Endothelial cell of umbilical vein (primary cell): ENCODE measurements around the gene CEACAM6.

Source experiments
- CTCF ChIP-seq, 2 donors: IDR thresholded peaks; 1 replicate in 1 of 2; 2 replicates in 1 of 2; pipeline ENCODE4 v1.5.1; 2011; ENCODE audit warnings: low read length in 2 of 2, mild to moderate bottlenecking in 2 of 2, moderate library complexity in 2 of 2, control low read depth in 1 of 2, inconsistent platforms in 1 of 2, low read depth in 1 of 2; ENCODE audit not compliant: insufficient read depth in 1 of 2; ENCODE audit errors: extremely low read depth in 1 of 2
- GATA2 ChIP-seq: IDR thresholded peaks from 2 replicates; pipeline ENCODE4 v1.7.0; 2011; ENCODE audit warnings: low read depth, mild to moderate bottlenecking, moderate library complexity, mixed read lengths, low read length; ENCODE audit not compliant: insufficient read length, insufficient read depth
- MAX ChIP-seq: IDR thresholded peaks from 2 replicates; pipeline ENCODE4 v1.6.1; 2011; ENCODE audit not compliant: insufficient read depth, insufficient read length
- MYC ChIP-seq: IDR thresholded peaks from one replicate; pipeline ENCODE4 v1.6.1; 2011; ENCODE audit warnings: mild to moderate bottlenecking, low read depth, low read length
- POLR2A ChIP-seq: IDR thresholded peaks from 2 replicates; pipeline ENCODE4 v1.6.1; 2012; ENCODE audit warnings: low read depth, mild to moderate bottlenecking, control low read depth, low read length
- POLR2AphosphoS5 ChIP-seq: IDR thresholded peaks from 2 replicates; pipeline ENCODE4 v1.6.1; 2012; ENCODE audit warnings: low read depth, mild to moderate bottlenecking, control low read depth, low read length, moderate library complexity; ENCODE audit not compliant: insufficient read depth

GRCh38 chr19:41755328-41755913 is at the start of gene CEACAM6:
- TF ChIP-seq CTCF (IDR thresholded peaks at IDR 0.05; ENCODE audit: extremely low read depth in 1 of 2, insufficient read depth in 1 of 2, low read depth in 1 of 2, low read length in 2 of 2) (no peak), GATA2 (no peak), MAX (no peak), POLR2AphosphoS5 (no peak), MYC (no peak), POLR2A (no peak)
